Measurements from ENCODE around the gene TIGIT.
A peak's percentile ranks its signal among the peaks of the same experiment; 100 is the strongest.

TIGIT gene

GRCh38 chr3:114313426-114313825, 19.6 kb downstream of the TIGIT start:
- no peak for DNase-seq

- no peak for DNase-seq
Measured at GRCh38 chr3:114314282-114314681, 20.5 kb downstream of the TIGIT start.

- peak; percentile 19 for DNase-seq
Measured at GRCh38 chr3:114318295-114318694, 24.5 kb downstream of the TIGIT start.

- no peak for DNase-seq
Measured at GRCh38 chr3:114319453-114319852, 25.6 kb downstream of the TIGIT start.

GRCh38 chr3:114320246-114320645, 26.4 kb downstream of the TIGIT start:
- DNase-seq: no peak

- no peak for DNase-seq
Measured at GRCh38 chr3:114323546-114324254, 29.9 kb downstream of the TIGIT start.

- DNase-seq: no peak
Measured at GRCh38 chr3:114327665-114328064, 33.8 kb downstream of the TIGIT start.

GRCh38 chr3:114328345-114328744, 34.5 kb downstream of the TIGIT start:
- no peak for DNase-seq

- no peak for DNase-seq
Measured at GRCh38 chr3:114329823-114330222, 36.0 kb downstream of the TIGIT start.

- no peak for DNase-seq
Measured at GRCh38 chr3:114331007-114331406, 37.2 kb downstream of the TIGIT start.

GRCh38 chr3:114331710-114332109, 37.9 kb downstream of the TIGIT start:
- DNase-seq: no peak

- no peak for DNase-seq
Measured at GRCh38 chr3:114332342-114333179, 38.7 kb downstream of the TIGIT start.

- peak; percentile 4 for DNase-seq
Measured at GRCh38 chr3:114333180-114333922, 39.5 kb downstream of the TIGIT start.

GRCh38 chr3:114333923-114334240, 40.1 kb downstream of the TIGIT start:
- DNase-seq: no peak

GRCh38 chr3:114336122-114336697, 42.4 kb downstream of the TIGIT start:
- DNase-seq: no peak

- DNase-seq: no peak
Measured at GRCh38 chr3:114336857-114337256, 43.0 kb downstream of the TIGIT start.

GRCh38 chr3:114338651-114339357, 45.0 kb downstream of the TIGIT start:
- DNase-seq: no peak

GRCh38 chr3:114344492-114344891, 50.7 kb downstream of the TIGIT start:
- DNase-seq: no peak

GRCh38 chr3:114350271-114350670, 56.4 kb downstream of the TIGIT start:
- no peak for DNase-seq

GRCh38 chr3:114350690-114351089, 56.9 kb downstream of the TIGIT start:
- DNase-seq: no peak

GRCh38 chr3:114351123-114351821, 57.4 kb downstream of the TIGIT start:
- DNase-seq: no peak

- DNase-seq: no peak
Measured at GRCh38 chr3:114351822-114352145, 58.0 kb downstream of the TIGIT start.

Data from stimulated activated naive CD4-positive, alpha-beta T cell treated with Interleukin-2 at 50 U/mL for 16 hours (primary cell).